Hematopoietic multipotent progenitor cell (in vitro differentiated cells): ENCODE data around the gene SGF29. TPM values are rescaled to one million over a fixed set of nuclear protein-coding genes. Genes with fewer than 3 reads are reported as not detected.
A peak's percentile ranks its signal among the peaks of the same experiment; 100 is the strongest.
"Not testable (repeated sequence)": the region's sequence is repeated elsewhere in the genome, so short reads cannot be mapped to it uniquely, and the experiment has no call there.

Source experiments
- DNase-seq, 3 donors: peaks; one replicate each; pipeline ENCODE4 v3.0.0-alpha.2; 2011 to 2015; ENCODE audit warnings: low read depth in 2 of 3, low spot score in 2 of 3
- total RNA-seq: library from RNA; depleted of rRNA; stranded (reverse); fragments of >200 nt; gene quantifications from one replicate; pipeline ENCODE4 v1.2.3, GENCODE V29; 2012

The SGF29 gene
- total RNA-seq, 1 donor: 36.1 TPM

DNA sequence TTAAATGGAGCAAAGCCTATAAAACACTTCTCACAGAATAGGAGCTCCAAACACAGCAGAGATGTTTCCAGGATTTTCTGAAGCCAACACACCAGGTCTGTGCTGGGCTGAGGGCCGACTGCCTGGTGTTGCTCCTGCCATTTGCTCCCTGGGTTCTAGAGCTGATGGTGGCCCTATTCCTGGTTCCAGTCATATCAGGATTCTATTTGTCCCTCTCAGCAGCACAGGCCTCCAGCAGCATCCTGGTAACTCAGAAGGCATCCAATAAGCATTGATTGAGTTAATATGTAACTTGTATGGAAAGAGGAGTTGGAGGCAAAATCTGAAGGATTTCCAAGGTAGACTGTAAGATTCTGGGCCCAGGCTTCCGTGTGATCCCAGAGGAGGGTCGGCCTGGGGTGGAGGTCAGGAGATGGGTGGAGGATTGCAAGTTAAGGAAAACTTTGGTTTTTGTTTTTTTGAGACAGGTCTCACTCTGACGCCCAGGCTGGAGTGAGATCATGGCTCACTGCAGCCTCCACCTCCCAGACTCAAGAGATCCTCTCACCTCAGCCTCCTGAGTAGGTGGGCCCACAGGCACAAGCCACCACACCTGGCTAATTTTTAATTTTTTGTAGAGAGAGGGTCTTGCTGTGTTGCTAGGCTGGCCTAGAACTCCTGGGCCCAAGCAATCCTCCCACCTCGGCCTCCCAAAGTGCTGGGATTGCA is 20.6 kb upstream of the SGF29 start:
- DNase-seq: no peak

- no peak for DNase-seq
Observed at GRCh38 chr16:28534542-28535373, 19.0 kb upstream of the SGF29 start.

DNA sequence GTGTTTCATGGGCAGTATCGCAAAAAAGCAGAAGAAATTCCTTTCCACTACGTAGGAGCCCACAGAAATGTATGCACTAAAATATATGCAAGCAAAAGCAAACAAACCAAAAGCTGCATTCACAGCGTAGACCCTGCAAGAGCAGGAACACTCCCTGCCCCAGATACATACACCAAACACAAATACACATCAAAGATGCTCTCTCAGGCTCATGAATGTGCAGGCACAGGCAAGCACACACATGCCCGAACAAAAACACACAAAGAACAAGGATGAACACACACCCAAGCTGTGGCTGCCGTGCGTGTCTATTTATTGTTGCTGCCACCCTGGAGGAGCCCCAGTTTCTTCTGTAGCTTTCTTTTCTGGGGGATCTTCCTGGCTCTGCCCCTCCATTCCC is 16.6 kb upstream of the SGF29 start:
- DNase-seq: no peak

GRCh38 chr16:28537964-28538732 is 15.6 kb upstream of the SGF29 start:
- DNase-seq: no peak

DNA sequence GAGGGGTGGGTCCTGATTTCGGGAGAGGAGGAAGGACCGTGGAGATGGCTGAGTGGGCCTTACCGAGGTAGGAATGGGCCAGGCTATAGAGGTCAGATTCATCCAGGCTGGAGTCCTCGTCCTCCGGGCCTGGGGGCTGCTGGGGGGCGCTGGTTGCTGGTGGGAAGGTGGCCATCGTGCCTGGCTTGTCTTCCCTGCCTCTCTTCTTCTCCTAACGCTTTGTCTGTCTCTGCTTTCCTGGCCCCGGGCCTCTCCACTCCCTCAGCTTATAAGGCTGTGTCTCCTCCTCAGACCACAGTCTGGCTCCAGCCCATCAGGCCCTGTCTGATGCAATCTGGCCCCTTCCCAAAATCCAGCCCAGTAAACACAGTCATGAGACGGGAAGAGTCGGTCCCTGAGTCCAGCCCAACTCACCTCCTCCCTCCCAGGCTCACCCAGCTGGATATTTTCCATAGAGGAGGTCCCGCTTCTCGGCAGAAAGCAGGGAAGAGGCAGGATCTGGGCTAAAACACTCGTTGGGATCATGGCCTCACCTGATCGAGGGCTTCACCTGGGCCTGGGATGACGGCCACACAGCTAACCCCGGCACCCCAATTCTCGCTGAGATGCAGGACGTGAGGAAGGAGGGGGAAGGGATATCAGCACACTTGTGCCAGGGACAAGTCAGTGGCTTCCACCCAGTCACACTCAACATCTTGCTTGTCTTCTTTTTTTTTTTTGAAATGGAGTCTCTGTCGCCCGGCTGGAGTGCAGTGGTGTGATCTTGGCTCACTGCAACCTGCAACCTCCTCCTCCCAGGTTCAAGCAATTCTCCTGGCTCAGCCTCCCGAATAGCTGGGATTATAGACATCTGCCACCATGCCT is 14.8 kb upstream of the SGF29 start, which contains the start of gene NUPR1:
Gene NUPR1 (minus strand): TSS at position 242 of the 864 bp plus-strand sequence. CDS start 67 bp downstream, at position 175.
- no peak for DNase-seq

DNA sequence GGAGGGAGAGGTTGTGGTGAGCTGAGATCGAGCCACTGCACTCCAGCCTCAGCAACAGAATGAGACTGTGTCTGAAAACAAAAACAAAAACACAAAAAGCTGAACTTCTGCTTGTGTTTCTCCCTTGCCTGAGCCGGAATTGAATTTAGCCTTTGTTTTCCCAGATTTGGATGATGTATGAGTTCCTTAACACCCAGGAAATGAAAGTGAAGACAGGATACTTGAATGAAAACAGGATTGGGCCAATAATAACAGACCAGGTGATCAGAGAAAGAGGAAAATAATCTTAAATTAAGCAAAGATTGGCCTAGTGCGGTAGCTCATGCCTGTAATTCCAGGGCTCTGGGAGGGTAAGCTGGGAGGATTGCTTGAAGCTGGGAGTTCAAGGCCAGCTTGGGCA is 13.4 kb upstream of the SGF29 start:
- DNase-seq: no peak

GRCh38 chr16:28542646-28543045 is 11.1 kb upstream of the SGF29 start:
- DNase-seq: no peak

- peak in 2 of 3 donors; percentile 56 to 81 for DNase-seq
Observed at GRCh38 chr16:28543072-28543471, 10.6 kb upstream of the SGF29 start.

DNA sequence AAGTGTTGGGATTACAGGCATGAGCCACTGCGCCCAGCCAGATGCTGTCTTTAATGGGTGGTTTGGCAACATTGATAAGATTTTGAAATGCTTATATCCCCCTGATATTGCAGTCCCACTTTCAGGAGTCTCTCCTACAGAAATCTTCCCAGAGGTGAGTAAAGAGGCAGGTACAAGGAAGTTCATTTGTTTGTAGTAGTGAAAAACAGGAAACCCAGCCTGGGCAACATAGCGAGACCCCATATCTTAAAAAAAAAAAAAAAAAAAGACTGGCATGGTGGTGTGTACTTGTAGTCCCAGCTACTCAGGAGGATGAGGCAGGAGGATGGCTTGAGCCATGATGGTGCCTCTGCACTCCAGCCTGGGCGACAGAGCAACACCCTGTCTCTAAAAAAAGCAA is 8.7 kb upstream of the SGF29 start:
- DNase-seq: no peak

- DNase-seq: not testable (repeated sequence)
Observed at GRCh38 chr16:28545964-28546363, 7.8 kb upstream of the SGF29 start.

GRCh38 chr16:28546626-28547025 is 7.1 kb upstream of the SGF29 start:
- no peak for DNase-seq

- DNase-seq: no peak
Observed at GRCh38 chr16:28548306-28548802, 5.4 kb upstream of the SGF29 start.

DNA sequence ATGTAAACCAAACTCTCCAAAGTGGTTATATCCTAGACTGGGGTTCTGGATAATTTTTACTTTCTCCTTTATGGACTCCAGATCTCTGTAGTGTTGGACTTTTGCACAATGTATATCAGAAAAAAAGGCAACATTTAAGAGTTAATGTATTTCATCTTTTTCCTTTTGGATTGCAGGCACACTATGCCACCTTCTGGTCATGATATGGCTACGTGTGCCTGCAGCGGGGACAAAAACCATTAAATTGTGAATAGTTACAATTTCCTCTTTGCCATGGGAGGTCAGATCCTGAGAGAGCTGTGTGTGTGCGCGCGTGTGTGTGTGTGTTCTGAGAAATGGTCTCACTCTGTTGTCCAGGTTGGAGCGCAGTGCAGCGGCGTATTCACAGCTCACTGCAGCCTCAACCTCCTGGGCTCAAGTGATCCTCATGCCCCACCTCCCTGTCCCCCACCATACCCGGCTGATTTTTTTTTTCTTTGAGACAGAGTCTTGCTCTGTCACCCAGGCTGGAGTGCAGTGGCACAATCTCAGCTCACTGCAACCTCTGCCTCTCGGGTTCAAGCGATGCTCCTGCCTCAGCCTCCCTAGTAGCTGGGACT is 4.3 kb upstream of the SGF29 start:
- DNase-seq: peak in 2 of 3 donors; percentile 54 to 75

DNA sequence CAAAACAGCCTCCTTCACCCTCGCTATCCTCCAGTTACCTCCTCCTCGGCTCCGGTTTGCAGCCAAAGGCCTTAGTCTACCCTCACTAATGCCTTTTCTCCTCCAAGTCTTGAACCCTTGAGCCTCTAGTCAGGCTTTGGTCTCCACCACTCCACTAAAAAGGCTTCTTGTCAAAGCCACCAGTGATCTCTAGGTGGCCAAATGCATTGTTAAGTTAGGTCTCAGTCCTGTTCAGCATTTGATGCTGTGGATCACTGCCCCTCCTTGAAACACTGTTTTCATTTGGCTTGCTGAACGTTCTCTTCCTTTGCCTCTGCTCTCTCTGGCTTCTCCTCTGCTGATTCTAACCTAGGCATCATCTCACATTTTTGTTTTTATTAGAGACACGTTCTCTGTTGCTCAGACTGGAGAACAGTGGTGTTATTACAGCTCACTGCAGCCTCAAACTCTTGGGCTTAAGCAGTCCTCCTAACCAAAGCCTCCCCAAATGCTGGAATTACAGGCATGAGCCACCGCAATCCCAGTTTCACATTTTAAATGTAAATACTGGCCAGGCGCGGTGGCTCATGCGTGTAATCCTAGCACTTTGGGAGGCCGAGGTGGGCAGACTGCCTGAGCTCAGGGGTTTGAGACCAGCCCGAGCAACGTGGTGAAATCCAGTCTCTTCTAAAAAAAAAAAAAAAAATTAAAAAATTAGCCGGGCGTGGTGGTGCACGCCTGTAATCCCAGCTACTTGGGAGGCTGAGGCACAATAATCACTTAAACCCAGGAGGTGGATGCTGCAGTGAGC is 1.1 kb downstream of the SGF29 start:
- no peak for DNase-seq

- no peak for DNase-seq
Observed at GRCh38 chr16:28555561-28555960, 1.8 kb downstream of the SGF29 start.

DNA sequence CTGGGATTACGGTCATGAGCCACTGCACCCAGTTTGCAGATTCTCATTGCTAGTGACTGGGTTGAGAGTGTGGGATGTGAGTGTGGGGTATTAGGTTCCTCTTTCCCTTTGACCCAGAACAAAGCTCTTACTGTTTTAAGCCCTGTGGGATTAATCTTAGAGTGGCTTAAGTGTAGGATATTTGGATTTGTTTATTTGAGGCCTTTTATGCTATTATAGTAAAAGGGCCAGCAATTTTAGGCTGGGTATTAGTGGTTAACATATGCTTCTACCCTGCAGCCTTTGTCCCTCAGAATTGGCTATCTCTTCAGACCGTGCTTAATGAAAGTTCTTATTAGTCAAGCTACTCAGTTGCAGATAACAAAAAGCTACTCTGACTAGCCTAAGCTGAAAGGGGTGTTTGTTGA is 3.2 kb downstream of the SGF29 start:
- no peak for DNase-seq

DNA sequence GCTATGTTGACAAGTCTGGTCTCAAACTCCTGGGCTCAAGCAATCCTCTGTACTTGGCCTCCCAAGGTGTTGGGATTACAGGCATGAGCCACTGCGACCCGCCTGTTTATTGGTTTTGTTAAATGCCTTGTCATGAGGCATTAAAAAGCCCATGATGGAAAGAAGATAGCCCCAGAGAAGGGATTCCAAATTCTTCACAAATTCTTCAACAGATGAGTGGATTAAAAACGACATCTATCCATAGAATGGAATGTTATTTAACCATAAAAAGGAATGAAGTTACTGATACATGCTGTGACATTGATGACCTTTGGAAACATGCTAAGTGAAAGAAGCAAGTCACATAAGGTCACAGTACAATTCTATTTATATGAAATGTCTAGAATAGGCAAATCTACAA is 4.7 kb downstream of the SGF29 start:
- DNase-seq: no peak

- DNase-seq: no peak
Observed at GRCh38 chr16:28561557-28562187, 8.0 kb downstream of the SGF29 start.
